ENCODE measurements around the gene TRIM24. TPM values are rescaled to one million over a fixed set of nuclear protein-coding genes. Genes with fewer than 3 reads are reported as not detected.

Gene TRIM24
- total RNA-seq, 1 experiment from 2014 or later = 113 TPM

DNA sequence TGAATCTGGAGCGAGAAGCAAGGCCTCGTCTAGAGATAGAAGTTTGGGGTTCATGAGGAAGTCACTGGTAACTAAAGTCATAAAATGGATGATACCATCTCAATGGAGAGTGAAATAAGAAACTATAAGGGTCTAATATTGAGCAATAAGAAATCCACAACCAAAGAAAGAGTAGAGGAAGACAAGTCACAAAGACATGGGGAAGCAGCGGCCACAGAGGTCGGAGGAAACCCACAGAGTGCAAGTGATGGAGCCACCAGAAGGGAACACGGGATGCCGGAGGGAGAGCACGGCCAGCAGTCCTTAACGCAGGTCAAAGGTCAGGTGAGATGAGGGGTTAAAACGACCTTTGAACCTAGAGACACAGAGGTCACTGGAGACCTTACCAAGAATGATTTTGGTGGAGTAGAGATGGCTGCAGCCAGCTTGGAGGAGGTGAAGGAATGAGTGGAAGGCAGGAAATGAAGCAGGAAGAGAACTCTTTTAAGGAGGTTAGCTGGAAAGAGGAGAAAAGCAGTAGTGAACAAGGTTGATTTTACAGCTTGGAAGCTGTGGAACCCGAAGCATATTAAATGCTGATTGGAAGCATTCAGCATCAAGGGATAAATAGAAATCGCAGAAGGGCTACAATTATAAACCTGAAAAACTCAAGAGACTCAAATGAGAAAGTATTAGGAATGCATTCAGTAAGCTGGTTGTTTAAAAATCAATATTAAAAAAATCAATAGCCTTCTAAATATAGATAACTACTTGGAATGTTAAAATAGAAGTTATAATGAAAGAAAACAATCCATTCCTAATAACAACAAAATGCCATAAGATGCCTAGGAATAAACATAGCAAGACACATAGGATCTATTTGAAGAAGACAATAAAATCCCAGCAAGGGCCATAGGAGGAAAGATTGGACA, 147.4 kb downstream of the TRIM24 start (continued):
- TF ChIP-seq, protein P1, sequence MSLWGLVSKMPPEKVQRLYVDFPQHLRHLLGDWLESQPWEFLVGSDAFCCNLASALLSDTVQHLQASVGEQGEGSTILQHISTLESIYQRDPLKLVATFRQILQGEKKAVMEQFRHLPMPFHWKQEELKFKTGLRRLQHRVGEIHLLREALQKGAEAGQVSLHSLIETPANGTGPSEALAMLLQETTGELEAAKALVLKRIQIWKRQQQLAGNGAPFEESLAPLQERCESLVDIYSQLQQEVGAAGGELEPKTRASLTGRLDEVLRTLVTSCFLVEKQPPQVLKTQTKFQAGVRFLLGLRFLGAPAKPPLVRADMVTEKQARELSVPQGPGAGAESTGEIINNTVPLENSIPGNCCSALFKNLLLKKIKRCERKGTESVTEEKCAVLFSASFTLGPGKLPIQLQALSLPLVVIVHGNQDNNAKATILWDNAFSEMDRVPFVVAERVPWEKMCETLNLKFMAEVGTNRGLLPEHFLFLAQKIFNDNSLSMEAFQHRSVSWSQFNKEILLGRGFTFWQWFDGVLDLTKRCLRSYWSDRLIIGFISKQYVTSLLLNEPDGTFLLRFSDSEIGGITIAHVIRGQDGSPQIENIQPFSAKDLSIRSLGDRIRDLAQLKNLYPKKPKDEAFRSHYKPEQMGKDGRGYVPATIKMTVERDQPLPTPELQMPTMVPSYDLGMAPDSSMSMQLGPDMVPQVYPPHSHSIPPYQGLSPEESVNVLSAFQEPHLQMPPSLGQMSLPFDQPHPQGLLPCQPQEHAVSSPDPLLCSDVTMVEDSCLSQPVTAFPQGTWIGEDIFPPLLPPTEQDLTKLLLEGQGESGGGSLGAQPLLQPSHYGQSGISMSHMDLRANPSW (CRISPR knock-in tag; conservative IDR thresholded peaks at IDR 0.05; ENCODE audit: low read depth) = no peak
- no peak for TF ChIP-seq MXD4 (CRISPR knock-in tag; IDR thresholded peaks at IDR 0.05; ENCODE audit: borderline replicate concordance)
- TF ChIP-seq, protein P2, sequence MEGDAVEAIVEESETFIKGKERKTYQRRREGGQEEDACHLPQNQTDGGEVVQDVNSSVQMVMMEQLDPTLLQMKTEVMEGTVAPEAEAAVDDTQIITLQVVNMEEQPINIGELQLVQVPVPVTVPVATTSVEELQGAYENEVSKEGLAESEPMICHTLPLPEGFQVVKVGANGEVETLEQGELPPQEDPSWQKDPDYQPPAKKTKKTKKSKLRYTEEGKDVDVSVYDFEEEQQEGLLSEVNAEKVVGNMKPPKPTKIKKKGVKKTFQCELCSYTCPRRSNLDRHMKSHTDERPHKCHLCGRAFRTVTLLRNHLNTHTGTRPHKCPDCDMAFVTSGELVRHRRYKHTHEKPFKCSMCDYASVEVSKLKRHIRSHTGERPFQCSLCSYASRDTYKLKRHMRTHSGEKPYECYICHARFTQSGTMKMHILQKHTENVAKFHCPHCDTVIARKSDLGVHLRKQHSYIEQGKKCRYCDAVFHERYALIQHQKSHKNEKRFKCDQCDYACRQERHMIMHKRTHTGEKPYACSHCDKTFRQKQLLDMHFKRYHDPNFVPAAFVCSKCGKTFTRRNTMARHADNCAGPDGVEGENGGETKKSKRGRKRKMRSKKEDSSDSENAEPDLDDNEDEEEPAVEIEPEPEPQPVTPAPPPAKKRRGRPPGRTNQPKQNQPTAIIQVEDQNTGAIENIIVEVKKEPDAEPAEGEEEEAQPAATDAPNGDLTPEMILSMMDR (IDR thresholded peaks at IDR 0.05) = no peak
- TF ChIP-seq OVOL2 (CRISPR knock-in tag; IDR thresholded peaks at IDR 0.05; ENCODE audit: borderline replicate concordance) = no peak
- no peak for TF ChIP-seq TP53 (CRISPR knock-in tag; IDR thresholded peaks at IDR 0.05)
- TF ChIP-seq ESRRA (CRISPR knock-in tag; IDR thresholded peaks at IDR 0.05; ENCODE audit: borderline replicate concordance) = no peak
- no peak for TF ChIP-seq SOX15 (CRISPR knock-in tag; IDR thresholded peaks at IDR 0.05)
- TF ChIP-seq, protein P3, sequence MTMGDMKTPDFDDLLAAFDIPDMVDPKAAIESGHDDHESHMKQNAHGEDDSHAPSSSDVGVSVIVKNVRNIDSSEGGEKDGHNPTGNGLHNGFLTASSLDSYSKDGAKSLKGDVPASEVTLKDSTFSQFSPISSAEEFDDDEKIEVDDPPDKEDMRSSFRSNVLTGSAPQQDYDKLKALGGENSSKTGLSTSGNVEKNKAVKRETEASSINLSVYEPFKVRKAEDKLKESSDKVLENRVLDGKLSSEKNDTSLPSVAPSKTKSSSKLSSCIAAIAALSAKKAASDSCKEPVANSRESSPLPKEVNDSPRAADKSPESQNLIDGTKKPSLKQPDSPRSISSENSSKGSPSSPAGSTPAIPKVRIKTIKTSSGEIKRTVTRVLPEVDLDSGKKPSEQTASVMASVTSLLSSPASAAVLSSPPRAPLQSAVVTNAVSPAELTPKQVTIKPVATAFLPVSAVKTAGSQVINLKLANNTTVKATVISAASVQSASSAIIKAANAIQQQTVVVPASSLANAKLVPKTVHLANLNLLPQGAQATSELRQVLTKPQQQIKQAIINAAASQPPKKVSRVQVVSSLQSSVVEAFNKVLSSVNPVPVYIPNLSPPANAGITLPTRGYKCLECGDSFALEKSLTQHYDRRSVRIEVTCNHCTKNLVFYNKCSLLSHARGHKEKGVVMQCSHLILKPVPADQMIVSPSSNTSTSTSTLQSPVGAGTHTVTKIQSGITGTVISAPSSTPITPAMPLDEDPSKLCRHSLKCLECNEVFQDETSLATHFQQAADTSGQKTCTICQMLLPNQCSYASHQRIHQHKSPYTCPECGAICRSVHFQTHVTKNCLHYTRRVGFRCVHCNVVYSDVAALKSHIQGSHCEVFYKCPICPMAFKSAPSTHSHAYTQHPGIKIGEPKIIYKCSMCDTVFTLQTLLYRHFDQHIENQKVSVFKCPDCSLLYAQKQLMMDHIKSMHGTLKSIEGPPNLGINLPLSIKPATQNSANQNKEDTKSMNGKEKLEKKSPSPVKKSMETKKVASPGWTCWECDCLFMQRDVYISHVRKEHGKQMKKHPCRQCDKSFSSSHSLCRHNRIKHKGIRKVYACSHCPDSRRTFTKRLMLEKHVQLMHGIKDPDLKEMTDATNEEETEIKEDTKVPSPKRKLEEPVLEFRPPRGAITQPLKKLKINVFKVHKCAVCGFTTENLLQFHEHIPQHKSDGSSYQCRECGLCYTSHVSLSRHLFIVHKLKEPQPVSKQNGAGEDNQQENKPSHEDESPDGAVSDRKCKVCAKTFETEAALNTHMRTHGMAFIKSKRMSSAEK (CRISPR knock-in tag; IDR thresholded peaks at IDR 0.05; ENCODE audit: borderline replicate concordance) = no peak

DNA sequence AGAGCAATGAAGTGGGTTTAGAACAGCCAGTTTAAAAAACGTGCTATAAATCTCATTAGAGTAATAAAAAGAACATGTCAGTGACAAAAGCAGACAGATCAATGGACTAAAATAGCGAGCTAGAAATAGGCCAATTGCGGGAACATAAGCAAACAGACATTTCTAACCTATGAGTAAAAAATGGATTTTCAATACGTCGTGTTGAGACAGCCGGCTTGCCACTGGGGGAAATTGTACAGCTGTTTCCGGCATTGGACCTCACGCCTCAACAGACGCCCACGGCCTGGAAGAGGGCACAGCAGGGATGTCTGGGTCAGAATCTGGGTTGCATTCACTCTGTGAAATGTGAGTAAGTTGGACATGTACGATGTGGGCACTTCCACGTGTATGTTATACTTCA, 148.2 kb downstream of the TRIM24 start:
- ChIA-PET POLR2A (no interaction called here), CTCF (no interaction called here)
- Mint-ChIP-seq H3K4me1 (peaks cover 7% of the 10 kb centered on the region), H3K4me3 (no peak overlapping the region), H3K27me3 (ENCODE audit: low read depth) (no peaks in the 10 kb centered on the region), H3K36me3 (peaks cover 10% of the 10 kb centered on the region), H3K9me3 (peaks cover 10% of the 10 kb centered on the region), H3K27ac (no peak overlapping the region)
- DNase-seq (ENCODE audit: low spot score) (no peak), ATAC-seq (no peak)
- TF ChIP-seq HMGA2 (CRISPR knock-in tag; IDR thresholded peaks at IDR 0.05) = no peak
- TF ChIP-seq, protein P4, sequence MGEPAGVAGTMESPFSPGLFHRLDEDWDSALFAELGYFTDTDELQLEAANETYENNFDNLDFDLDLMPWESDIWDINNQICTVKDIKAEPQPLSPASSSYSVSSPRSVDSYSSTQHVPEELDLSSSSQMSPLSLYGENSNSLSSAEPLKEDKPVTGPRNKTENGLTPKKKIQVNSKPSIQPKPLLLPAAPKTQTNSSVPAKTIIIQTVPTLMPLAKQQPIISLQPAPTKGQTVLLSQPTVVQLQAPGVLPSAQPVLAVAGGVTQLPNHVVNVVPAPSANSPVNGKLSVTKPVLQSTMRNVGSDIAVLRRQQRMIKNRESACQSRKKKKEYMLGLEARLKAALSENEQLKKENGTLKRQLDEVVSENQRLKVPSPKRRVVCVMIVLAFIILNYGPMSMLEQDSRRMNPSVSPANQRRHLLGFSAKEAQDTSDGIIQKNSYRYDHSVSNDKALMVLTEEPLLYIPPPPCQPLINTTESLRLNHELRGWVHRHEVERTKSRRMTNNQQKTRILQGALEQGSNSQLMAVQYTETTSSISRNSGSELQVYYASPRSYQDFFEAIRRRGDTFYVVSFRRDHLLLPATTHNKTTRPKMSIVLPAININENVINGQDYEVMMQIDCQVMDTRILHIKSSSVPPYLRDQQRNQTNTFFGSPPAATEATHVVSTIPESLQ (CRISPR knock-in tag; IDR thresholded peaks at IDR 0.05) = no peak
- TF ChIP-seq TP53 (CRISPR knock-in tag; IDR thresholded peaks at IDR 0.05) = no peak
- TF ChIP-seq, protein P5, sequence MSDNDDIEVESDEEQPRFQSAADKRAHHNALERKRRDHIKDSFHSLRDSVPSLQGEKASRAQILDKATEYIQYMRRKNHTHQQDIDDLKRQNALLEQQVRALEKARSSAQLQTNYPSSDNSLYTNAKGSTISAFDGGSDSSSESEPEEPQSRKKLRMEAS (CRISPR knock-in tag; IDR thresholded peaks at IDR 0.05) = no peak
- TF ChIP-seq ZNF396 (CRISPR knock-in tag; IDR thresholded peaks at IDR 0.05; ENCODE audit: borderline replicate concordance) = no peak
- TF ChIP-seq CREM (CRISPR knock-in tag; IDR thresholded peaks at IDR 0.05) = no peak
- TF ChIP-seq FOXK1 (CRISPR knock-in tag; IDR thresholded peaks at IDR 0.05) = no peak
- no peak for TF ChIP-seq NR1H2 (CRISPR knock-in tag; IDR thresholded peaks at IDR 0.05)
- no peak for TF ChIP-seq OVOL2 (CRISPR knock-in tag; IDR thresholded peaks at IDR 0.05; ENCODE audit: borderline replicate concordance)
- TF ChIP-seq, protein P6, sequence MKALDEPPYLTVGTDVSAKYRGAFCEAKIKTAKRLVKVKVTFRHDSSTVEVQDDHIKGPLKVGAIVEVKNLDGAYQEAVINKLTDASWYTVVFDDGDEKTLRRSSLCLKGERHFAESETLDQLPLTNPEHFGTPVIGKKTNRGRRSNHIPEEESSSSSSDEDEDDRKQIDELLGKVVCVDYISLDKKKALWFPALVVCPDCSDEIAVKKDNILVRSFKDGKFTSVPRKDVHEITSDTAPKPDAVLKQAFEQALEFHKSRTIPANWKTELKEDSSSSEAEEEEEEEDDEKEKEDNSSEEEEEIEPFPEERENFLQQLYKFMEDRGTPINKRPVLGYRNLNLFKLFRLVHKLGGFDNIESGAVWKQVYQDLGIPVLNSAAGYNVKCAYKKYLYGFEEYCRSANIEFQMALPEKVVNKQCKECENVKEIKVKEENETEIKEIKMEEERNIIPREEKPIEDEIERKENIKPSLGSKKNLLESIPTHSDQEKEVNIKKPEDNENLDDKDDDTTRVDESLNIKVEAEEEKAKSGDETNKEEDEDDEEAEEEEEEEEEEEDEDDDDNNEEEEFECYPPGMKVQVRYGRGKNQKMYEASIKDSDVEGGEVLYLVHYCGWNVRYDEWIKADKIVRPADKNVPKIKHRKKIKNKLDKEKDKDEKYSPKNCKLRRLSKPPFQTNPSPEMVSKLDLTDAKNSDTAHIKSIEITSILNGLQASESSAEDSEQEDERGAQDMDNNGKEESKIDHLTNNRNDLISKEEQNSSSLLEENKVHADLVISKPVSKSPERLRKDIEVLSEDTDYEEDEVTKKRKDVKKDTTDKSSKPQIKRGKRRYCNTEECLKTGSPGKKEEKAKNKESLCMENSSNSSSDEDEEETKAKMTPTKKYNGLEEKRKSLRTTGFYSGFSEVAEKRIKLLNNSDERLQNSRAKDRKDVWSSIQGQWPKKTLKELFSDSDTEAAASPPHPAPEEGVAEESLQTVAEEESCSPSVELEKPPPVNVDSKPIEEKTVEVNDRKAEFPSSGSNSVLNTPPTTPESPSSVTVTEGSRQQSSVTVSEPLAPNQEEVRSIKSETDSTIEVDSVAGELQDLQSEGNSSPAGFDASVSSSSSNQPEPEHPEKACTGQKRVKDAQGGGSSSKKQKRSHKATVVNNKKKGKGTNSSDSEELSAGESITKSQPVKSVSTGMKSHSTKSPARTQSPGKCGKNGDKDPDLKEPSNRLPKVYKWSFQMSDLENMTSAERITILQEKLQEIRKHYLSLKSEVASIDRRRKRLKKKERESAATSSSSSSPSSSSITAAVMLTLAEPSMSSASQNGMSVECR (CRISPR knock-in tag; IDR thresholded peaks at IDR 0.05; ENCODE audit: borderline replicate concordance) = no peak
- TF ChIP-seq CBFB (CRISPR knock-in tag; IDR thresholded peaks at IDR 0.05; ENCODE audit: low read depth) = no peak
- TF ChIP-seq ZNF232 (CRISPR knock-in tag; IDR thresholded peaks at IDR 0.05) = no peak
- TF ChIP-seq NFE2L1 (CRISPR knock-in tag; IDR thresholded peaks at IDR 0.05) = no peak

Data from WTC11 (cell line).